ENCODE data around the gene ABI2.

ABI2 gene

GRCh38 chr2:203484266-203485112 lies 156.3 kb downstream of the ABI2 start:
- peak in 1 of 2 donors; percentile 7 for DNase-seq (ENCODE audit: low read depth in 2 of 2)

DNA sequence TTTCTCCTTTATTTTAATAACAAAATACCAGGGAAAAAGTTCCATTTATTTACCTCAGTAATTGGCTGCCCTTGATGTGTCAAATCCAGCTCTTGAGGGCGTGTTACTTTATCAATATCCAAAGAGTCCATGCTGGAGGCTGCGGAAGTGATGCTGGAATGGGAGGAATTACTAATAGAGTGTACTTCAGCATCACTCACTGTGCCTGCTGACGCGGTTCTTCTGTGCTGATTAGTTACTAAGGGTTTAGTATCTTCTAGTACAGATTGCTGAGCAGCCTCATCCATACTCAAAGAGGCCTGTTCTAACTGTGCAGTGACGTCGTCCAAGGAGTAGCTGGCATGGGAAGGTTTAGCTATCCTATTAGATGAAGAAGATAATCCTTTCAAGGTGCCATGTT lies 161.3 kb downstream of the ABI2 start:
- DNase-seq (ENCODE audit: low read depth in 2 of 2): no peak

- no peak for DNase-seq (ENCODE audit: low read depth in 2 of 2)
These were observed 162.2 kb downstream of the ABI2 start for GRCh38 chr2:203490391-203490790.

DNA sequence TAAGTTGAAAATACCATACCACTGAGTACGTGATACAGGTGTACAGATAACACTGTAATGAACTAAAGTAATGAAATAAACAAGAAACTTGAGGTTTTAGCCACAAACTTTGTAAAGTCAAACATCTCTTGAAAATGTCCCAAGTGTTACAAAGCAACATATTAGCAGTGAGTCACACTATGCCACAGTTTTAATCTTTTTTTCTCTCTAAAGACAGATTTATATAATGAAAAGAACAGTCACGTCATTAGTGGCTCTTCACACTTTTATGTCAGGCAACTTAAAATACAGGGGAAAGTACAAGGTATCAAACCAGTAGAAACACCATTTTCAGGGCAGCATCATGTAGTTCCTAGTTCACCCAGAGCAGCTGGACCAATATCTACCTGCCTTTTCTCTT lies 164.8 kb downstream of the ABI2 start:
- no peak for DNase-seq (ENCODE audit: low read depth in 2 of 2)

Measured in stimulated activated CD4-positive, alpha-beta T cell treated with anti-CD3 and anti-CD28 coated beads, Interleukin-1b, Interleukin-23, amount 100 ng/mL, for 1 hour (primary cell).